CD4-positive, alpha-beta T cell treated with Interferon alpha-2 for 1 hour (primary cell): Measurements from ENCODE around the gene SPDEF.

Source experiments
- DNase-seq, 2 donors: peaks; one replicate each; pipeline ENCODE4 v3.0.0-alpha.2; 2020 to 2022

The SPDEF gene

DNA sequence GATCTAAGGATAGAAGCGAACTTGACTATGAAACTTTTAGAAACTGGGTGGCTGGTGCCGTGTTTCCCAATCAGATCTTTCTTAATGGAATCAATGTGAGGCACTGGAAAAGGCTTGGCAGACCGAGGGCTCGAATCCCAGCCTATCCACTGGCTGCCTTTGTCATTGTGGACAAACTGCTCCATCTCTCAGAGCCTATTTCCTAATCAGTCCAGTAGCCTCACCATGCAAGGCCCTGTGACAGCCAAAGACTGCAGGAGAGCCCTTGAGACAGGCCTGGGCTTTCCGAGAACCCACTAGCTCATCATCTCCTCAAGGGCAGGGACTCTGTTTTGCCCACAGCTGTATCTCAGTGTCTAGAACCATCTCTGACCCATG lies 43.4 kb downstream of the SPDEF start:
- no peak for DNase-seq

DNA sequence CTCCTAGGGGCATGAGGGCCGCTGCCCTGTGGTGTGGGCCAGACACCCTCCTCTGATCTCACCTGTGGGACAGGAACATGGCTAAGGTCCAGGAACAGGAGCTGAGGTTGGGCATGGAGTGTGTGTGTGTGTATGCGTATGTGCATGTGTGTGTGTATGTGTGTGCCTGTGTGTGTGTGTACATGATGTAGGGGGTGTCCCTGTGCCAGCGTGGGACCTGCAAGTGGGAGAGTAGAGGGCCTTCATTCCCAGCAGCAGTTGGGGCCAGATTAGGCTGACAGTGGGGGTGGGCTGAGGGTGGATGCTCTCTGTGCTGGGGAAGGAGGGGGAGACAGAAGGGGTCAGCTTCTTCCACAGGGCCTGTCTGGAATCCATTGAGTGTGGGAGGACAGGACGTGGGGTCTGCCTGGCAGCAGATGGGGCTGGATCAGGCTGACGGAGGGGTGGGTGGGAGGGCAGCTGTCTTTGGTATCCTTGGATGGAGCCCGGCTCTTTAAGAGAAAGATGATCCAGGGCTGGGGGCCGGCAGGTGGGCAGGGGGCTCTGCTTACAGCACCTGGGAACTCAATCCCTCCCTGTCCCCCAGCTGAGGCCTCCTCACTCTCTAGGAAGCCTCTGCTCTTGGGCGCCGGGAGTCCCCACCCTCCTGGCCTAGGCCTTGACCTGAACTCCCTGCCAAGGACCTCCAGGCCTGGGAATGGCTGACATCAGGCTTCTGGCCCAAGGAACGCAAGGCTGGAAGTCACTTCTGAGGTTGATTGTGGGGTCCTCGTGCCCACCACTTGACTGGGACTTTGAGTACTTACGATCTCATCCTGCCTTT lies 44.0 kb downstream of the SPDEF start:
- no peak for DNase-seq

DNA sequence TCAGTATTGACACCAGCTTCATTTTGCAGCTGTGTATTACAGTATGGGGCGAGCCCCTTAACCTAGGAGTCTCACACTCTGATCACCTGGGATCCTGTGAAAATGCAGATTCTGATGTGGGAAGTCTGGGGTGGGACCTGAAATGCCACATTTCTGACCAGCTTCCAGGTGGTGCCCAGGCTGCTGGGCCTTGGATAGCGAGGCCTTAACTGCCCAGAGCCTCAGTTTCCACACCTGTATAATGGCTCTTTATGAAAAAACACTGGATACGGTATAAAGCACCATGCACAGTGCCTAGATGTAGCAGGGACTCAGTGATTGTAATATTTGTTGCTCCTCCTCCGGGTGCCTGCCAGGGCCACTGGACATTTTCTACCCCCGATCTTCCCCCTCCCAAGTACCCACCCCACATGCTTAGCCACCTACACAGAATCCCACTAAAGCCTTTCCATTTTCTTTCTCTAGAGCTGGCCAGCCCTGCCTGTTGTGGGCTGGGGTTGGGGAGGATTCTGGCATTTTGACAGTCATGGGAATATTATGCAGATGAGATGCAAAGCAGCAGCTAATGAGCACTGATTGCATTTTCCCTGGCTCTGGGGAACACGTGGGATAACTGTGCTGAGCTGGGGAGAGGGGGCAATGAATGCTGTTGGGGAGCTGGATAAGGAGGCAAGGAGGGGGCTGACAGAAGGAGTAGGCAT lies 44.8 kb downstream of the SPDEF start:
- DNase-seq, result no peak

DNA sequence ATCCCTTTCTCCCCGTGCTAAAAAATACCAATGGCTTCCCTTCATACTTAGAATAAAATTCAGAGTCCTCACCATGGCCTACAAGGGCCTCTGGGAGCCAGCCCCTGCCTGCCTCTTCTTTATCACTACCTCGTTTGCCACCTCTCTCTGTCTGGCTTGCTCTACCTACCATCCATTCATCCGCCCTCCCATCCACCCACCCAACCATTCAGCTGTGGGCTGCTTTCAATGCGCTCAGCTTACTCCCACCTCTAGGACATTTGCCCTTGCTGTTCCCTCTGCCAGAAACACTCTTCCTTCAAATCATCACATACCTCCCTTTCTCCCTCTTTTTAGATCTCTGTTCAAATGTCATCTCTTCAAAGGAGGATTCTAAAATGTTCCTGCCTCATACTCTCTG lies 45.8 kb downstream of the SPDEF start:
- DNase-seq, result no peak

DNA sequence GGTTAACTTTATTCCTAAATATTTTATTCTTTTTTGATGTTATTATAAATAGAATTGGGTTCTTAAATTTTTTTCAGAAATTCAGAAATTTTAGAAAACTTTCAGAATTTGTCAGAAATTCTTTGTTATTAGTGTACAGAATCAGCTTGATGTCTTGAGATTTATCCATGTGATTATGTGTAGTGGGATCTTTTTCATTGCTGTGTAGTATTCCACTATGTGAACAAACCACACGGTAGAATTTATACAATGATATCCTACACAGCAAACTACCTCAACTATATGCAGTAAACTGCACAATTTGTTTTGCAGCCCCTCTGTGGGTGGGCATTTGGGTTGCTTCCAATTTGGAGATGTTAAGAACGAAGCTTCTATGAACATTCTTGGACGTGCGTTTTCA lies 46.3 kb downstream of the SPDEF start:
- no peak for DNase-seq

DNA sequence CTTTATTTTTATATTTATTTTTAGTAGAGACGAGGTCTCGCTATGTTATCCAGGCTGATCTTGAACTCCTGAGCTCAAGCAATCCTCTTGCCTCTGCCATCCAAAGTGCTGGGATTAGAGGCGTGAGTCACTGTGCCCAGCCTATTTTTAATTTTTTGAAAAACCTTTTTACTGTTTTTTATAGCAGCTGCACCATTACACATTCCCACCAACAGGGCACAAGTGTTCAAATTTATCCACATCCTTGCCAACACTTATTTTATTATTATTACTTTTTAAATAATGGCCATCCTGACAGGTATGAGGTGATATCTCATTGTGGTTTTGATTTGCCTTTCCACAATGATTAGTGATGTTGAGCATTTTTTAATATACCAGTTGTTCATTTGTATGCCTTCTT lies 47.7 kb downstream of the SPDEF start:
- no peak for DNase-seq

DNA sequence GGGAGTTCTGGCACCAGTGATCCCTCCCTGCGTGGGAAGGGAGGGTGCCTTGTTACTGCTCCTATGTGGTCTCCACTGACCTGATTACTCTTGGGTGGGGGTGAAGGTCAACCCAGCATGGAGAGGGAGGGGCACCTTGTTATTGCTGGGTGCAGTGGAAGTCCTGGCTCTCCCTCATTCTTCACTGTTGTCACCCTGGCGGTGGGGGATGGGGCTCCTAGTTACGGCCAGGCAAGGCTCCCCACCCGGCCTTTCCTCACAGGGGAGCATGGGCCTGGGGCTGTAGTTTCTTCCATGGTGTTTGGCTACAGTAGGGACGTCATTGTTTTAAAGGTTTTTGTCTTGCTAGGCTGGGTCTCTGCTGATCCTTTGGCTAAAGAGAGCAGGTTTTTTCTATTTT lies 49.4 kb downstream of the SPDEF start:
- DNase-seq, result no peak

DNA sequence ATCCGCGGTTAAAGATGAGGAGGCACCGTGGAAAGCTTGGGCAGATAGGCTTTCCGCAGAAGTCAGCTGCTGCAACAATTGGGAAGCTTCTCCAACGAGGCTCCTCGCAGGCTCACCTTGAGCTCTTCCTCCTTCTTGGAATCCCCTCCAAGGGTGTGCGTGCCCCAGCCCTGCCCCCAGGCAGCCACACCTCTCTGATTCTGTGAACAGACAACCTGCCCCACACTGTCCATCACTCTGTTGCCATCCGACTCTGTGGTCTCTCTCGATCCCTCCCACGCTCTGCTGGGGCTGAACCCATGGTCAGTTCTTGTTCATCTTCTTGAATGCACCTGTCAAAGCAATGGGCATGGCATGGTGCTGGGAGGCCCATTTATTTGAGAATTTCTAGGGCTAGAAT lies 58.7 kb downstream of the SPDEF start:
- no peak for DNase-seq

DNA sequence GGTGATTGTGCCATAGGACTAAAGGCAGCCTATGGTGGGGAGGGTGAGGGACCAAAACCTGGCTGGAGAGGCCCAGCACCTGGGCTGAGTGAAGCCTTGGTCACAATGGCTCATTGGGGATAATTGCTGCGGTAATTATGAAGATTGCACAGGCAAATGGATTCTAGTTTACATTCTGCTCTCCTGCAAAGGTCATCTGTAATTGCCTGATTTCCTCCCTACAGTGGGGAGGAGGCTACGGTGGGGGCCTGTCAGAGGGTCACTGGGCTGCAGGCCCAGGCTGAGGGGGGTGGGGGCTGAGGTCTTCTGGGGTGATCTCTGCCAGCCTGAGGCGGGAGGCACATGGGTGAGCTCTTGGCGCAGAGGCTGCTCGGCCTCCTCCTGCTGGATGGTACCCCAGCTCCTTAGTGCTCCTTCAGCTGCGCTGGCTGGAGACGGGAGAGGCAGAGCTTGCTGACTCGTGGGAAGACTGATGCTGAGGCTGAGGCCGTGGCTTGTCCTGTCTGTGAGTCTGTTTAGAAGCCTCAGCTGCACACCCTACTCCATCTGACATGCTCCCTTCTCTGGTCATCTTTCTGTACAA lies 59.9 kb downstream of the SPDEF start:
- no peak for DNase-seq

DNA sequence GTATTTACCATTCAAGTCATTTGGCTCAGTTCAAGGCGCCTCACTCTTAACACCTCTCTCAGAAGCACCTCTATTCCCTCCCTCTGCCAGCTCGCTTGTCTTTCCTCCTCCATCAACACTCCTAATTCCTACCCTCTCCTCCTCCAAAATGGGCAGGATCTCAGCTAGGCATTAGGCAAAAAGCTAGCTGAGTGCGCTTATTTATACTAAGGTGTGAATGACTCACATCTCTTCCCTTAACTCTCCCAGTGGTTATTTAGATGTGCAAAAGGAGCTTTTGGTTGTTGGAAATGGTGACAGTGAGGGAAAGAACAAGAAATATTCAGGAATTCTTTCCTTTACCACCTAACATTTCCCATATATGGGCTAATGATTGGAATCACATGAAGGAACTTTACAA lies 61.2 kb downstream of the SPDEF start:
- DNase-seq, result no peak

DNA sequence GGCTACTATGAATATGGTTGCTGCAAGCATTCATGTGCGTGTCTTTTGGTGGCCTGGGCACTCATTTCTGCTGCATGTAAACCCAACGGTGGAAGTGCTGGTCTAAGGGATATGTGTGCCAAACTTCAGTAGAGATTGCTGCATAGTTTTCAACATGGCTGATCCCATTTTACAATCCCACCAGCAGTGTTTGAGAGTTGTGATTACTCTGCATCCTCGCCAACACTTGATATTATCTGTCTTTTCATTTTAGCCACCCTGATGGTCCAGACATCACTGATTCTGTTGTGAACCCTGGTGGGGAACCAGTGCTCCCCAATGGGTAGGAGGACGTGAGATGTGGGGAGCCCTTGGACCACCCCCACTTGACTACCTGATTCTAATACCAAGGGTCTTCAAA lies 62.8 kb downstream of the SPDEF start:
- no peak for DNase-seq

DNA sequence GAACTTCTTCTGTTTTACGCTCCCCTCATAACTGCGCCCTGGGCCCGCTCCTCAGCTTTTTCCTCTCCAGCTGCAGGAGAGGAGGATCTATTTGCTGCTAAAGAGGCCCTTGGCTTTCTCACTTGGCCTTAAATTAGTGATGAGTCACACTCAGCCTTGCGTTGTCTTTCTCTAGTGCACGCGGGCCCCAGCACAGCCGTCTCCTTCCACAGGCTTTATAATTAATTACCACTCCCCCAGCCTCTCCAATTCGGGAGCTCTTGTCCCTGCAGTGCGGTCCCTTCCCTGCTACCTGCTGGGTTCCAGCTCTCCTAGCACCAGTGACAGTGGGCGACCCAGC lies 65.1 kb downstream of the SPDEF start:
- DNase-seq, result no peak

DNA sequence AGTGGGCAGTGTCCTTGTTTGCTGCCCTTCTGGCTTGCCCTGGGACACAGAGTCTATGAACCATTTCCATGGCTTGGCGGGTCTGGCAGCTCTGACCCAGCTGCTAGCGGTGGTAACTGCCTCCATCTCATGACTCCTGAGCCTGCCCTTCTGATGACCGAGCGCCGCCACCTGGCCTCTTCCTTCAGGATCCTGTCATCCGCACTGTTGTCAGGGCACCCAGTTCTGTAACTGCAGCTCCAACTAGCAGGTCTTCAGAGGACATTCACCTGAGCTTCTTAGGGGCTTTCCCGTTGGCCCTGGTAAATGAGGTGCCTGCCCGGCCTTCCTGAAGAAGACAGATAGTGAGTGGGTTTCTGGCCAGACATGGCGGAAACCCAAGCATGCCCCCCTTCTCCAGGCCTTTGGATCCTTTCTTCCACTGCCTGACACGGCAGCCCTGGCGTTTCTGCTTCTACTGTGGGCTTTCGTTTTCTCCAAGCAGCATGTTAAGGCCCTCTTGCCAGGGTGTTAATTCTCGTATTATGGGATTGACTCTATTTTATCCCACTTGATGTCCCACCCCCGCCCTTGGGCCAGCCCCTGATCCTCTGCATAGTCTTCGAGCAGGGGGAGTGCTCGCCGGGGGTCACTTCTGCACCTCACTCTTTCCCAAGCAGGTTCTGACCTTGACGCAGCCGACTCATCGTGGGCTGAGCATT lies 65.6 kb downstream of the SPDEF start:
- DNase-seq, result no peak

DNA sequence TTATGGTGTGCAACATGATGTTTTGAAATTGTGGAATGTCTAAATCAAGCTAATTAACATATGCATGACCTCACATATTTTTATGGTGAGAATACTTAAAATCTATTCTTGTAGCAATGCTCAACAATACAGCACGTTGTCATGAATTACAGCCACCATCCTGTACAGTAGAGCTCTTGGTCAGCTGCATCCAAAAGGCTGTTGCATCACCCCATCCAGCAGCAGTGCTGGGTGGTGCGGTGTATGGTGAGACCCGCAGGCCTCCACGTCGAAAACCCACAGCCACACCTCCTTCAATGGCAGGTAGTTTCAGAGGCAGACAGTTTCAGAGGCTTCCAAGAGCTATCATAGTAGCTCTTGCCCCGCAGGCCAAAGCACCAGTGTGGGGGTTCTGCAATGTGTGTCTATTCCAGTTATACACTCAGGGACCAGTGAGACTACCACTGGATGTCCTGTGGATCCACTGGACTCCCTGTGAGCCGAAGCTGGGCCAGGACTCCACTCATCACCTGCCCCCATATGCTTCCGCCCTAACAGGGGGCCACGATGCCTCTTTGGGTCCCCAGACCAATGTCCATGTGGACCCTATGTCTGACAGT lies 66.8 kb downstream of the SPDEF start:
- no peak for DNase-seq
